ENCODE data around the gene LDB2.
"Not testable (repeated sequence)": the region's sequence is repeated elsewhere in the genome, so short reads cannot be mapped to it uniquely, and the experiment has no call there.

LDB2 gene

DNA sequence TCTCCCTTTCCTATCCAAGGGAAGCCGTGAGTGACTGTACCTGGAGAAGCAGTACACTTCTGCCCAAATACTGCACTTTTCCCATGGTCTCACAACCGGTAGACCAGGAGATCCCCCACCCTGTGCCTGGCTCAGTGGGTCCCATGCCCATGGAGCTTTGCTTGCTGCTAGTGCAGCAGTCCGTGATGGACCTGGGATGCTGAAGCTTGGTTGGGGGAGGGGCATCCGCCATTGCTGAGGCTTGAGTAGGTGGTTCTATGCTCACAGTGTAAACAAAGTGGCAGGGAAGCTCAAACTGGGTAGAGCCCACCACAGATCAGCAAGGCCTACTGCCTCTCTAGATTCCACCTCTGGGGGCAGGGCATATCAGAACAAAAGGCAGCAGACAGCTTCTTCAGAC lies 269.6 kb downstream of the LDB2 start:
- peaks cover 27% of the 10 kb centered on the region for H3K4me1 ChIP-seq (ENCODE audit: control insufficient read depth, insufficient read depth, low read length, unreplicated experiment)
- peak overlapping the region; percentile 45; the same call in 1 of the 2 replicates for H3K4me3 ChIP-seq (ENCODE audit: low read depth, low read length)
- not testable (repeated sequence) for H3K79me2 ChIP-seq (ENCODE audit: control insufficient read depth, insufficient read depth, low read length, unreplicated experiment); H2AFZ ChIP-seq (ENCODE audit: low read length, unreplicated experiment); H3K27me3 ChIP-seq (ENCODE audit: insufficient read depth, low read length); H3K36me3 ChIP-seq (ENCODE audit: insufficient read depth, low read length)
- H3K27ac ChIP-seq (ENCODE audit: low read depth, low read length), result peak overlapping the region; percentile 89

GRCh38 chr4:16627999-16628398 lies 270.4 kb downstream of the LDB2 start:
- no peaks in the 10 kb centered on the region for H3K36me3 ChIP-seq (ENCODE audit: insufficient read depth, low read length)
- peak overlapping the region; percentile 45 for H2AFZ ChIP-seq (ENCODE audit: low read length, unreplicated experiment)
- H3K27ac ChIP-seq (ENCODE audit: low read depth, low read length), result peak overlapping the region; percentile 89
- H3K79me2 ChIP-seq (ENCODE audit: control insufficient read depth, insufficient read depth, low read length, unreplicated experiment), result no peaks in the 10 kb centered on the region
- H3K4me3 ChIP-seq (ENCODE audit: low read depth, low read length), result peak overlapping the region; percentile 45; the same call in 1 of the 2 replicates
- H3K27me3 ChIP-seq (ENCODE audit: insufficient read depth, low read length), result no peaks in the 10 kb centered on the region
- H3K4me1 ChIP-seq (ENCODE audit: control insufficient read depth, insufficient read depth, low read length, unreplicated experiment), result peaks cover 27% of the 10 kb centered on the region

- H3K4me1 ChIP-seq (ENCODE audit: control insufficient read depth, insufficient read depth, low read length, unreplicated experiment), result peaks cover 27% of the 10 kb centered on the region
- H2AFZ ChIP-seq (ENCODE audit: low read length, unreplicated experiment), result peak overlapping the region; percentile 54
- H3K4me3 ChIP-seq (ENCODE audit: low read depth, low read length), result peak overlapping the region; percentile 45; the same call in 1 of the 2 replicates
- no peaks in the 10 kb centered on the region for H3K36me3 ChIP-seq (ENCODE audit: insufficient read depth, low read length)
- peak overlapping the region; percentile 89 for H3K27ac ChIP-seq (ENCODE audit: low read depth, low read length)
- no peaks in the 10 kb centered on the region for H3K79me2 ChIP-seq (ENCODE audit: control insufficient read depth, insufficient read depth, low read length, unreplicated experiment)
- H3K27me3 ChIP-seq (ENCODE audit: insufficient read depth, low read length), result no peaks in the 10 kb centered on the region
These were observed 271.5 kb downstream of the LDB2 start for GRCh38 chr4:16626945-16627344.

- Histone ChIP-seq H3K4me1 (ENCODE audit: control insufficient read depth, insufficient read depth, low read length, unreplicated experiment) (peaks cover 17% of the 10 kb centered on the region), H3K27me3 (ENCODE audit: insufficient read depth, low read length) (no peaks in the 10 kb centered on the region), H3K36me3 (ENCODE audit: insufficient read depth, low read length) (no peaks in the 10 kb centered on the region), H3K27ac (ENCODE audit: low read depth, low read length) (no peak overlapping the region), H2AFZ (ENCODE audit: low read length, unreplicated experiment) (no peak overlapping the region), H3K79me2 (ENCODE audit: control insufficient read depth, insufficient read depth, low read length, unreplicated experiment) (no peaks in the 10 kb centered on the region), H3K4me3 (ENCODE audit: low read depth, low read length) (no peak overlapping the region)
These were observed 275.6 kb downstream of the LDB2 start for GRCh38 chr4:16622826-16623225.

DNA sequence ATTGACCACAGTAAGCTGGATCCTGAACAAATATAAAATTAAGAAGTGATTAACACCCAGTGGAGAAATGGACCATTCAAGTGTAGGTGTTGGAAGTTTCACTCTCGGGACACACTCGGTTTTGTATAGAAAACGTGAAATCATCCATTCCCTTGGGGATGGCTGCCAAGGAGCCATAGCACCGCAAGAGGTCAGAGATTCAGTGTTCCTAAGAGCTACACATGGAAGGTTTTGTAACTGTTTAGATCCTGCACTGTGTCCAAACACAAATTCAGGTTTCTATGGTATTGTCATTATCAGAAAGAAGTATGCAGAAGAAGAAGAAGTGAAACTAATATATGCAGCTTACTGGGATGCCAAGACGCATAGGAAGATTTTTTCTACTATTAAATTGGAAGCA lies 281.0 kb downstream of the LDB2 start:
- H3K27ac ChIP-seq (ENCODE audit: low read depth, low read length), result no peak overlapping the region
- H3K79me2 ChIP-seq (ENCODE audit: control insufficient read depth, insufficient read depth, low read length, unreplicated experiment), result no peaks in the 10 kb centered on the region
- H3K4me3 ChIP-seq (ENCODE audit: low read depth, low read length), result peak overlapping the region; percentile 20; the same call in 1 of the 2 replicates

GRCh38 chr4:16617011-16617410 lies 281.4 kb downstream of the LDB2 start:
- H3K4me1 ChIP-seq (ENCODE audit: control insufficient read depth, insufficient read depth, low read length, unreplicated experiment), result peaks cover 7% of the 10 kb centered on the region
- 0 out of 2 replicates have a peak overlapping the region, but pooled peaks have one; percentile 20 for H3K4me3 ChIP-seq (ENCODE audit: low read depth, low read length)
- no peak overlapping the region for H2AFZ ChIP-seq (ENCODE audit: low read length, unreplicated experiment)
- no peak overlapping the region for H3K27ac ChIP-seq (ENCODE audit: low read depth, low read length)
- H3K36me3 ChIP-seq (ENCODE audit: insufficient read depth, low read length), result no peaks in the 10 kb centered on the region
- H3K27me3 ChIP-seq (ENCODE audit: insufficient read depth, low read length), result no peaks in the 10 kb centered on the region
- no peaks in the 10 kb centered on the region for H3K79me2 ChIP-seq (ENCODE audit: control insufficient read depth, insufficient read depth, low read length, unreplicated experiment)

More for the DNA sequence above, 281.0 kb downstream of the LDB2 start:
- Histone ChIP-seq H2AFZ (ENCODE audit: low read length, unreplicated experiment) (no peak overlapping the region), H3K4me1 (ENCODE audit: control insufficient read depth, insufficient read depth, low read length, unreplicated experiment) (peaks cover 7% of the 10 kb centered on the region), H3K36me3 (ENCODE audit: insufficient read depth, low read length) (no peaks in the 10 kb centered on the region), H3K27me3 (ENCODE audit: insufficient read depth, low read length) (no peaks in the 10 kb centered on the region)

DNA sequence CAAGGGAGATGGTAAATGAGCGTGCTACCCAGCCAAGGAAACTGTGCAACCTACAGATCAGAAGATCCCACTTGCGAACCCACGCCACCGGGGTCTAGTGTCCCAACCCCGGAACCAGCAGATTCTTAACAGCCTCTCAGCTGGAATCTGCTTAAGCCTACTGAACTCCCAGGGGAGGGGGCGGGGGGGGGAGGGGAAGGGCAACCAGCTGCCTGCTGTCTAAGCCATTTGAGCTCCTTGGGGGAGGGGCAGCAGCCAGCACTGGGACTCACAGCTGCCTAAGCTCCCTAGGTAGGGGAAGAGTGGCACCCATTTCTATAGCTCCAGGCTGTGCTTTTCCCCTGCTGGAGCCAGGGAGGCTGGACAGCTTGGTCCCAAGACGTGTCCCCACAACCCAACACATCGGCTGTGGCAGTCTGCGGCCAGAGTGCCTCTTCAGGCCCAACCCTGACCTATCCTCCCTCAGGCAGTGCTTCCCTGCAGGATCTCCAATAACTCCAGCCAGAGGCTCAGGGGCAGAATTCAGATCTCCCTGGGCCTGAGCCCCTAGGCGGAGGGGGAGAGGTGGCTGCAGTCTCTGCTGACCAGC lies 289.2 kb downstream of the LDB2 start:
- H2AFZ ChIP-seq (ENCODE audit: low read length, unreplicated experiment), result no peak overlapping the region
- no peak overlapping the region for H3K4me3 ChIP-seq (ENCODE audit: low read depth, low read length)
- no peaks in the 10 kb centered on the region for H3K36me3 ChIP-seq (ENCODE audit: insufficient read depth, low read length)
- no peaks in the 10 kb centered on the region for H3K79me2 ChIP-seq (ENCODE audit: control insufficient read depth, insufficient read depth, low read length, unreplicated experiment)
- no peak overlapping the region for H3K27ac ChIP-seq (ENCODE audit: low read depth, low read length)
- no peaks in the 10 kb centered on the region for H3K4me1 ChIP-seq (ENCODE audit: control insufficient read depth, insufficient read depth, low read length, unreplicated experiment)
- H3K27me3 ChIP-seq (ENCODE audit: insufficient read depth, low read length), result no peaks in the 10 kb centered on the region

- Histone ChIP-seq H3K4me3 (ENCODE audit: low read depth, low read length) (no peak overlapping the region), H3K36me3 (ENCODE audit: insufficient read depth, low read length) (no peaks in the 10 kb centered on the region), H3K4me1 (ENCODE audit: control insufficient read depth, insufficient read depth, low read length, unreplicated experiment) (no peaks in the 10 kb centered on the region), H3K27me3 (ENCODE audit: insufficient read depth, low read length) (no peaks in the 10 kb centered on the region), H2AFZ (ENCODE audit: low read length, unreplicated experiment) (no peak overlapping the region), H3K27ac (ENCODE audit: low read depth, low read length) (no peak overlapping the region), H3K79me2 (ENCODE audit: control insufficient read depth, insufficient read depth, low read length, unreplicated experiment) (no peaks in the 10 kb centered on the region)
These were observed 289.8 kb downstream of the LDB2 start for GRCh38 chr4:16608611-16609125.

DNA sequence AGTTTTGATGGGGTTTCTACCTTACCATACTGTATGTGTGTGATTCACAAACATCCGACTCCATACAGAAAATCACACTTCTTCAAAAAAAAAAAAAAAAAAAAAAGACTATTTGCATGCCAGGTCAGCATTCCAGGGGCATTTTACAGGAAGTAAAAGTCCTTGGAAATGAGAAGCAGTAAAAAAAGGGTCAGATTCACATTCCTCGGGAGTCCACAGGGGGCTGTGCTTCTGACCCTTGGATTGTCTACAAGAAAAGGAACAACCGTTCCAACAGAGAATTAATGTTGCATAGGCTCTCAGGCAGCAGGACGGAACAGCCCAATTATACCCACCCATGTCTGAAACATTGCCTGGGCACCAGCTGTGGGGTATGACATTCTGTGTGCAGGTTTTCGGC lies 290.3 kb downstream of the LDB2 start:
- H3K4me3 ChIP-seq (ENCODE audit: low read depth, low read length), result no peak overlapping the region
- H3K27ac ChIP-seq (ENCODE audit: low read depth, low read length), result no peak overlapping the region
- H2AFZ ChIP-seq (ENCODE audit: low read length, unreplicated experiment), result no peak overlapping the region
- no peaks in the 10 kb centered on the region for H3K36me3 ChIP-seq (ENCODE audit: insufficient read depth, low read length)
- no peaks in the 10 kb centered on the region for H3K27me3 ChIP-seq (ENCODE audit: insufficient read depth, low read length)
- H3K4me1 ChIP-seq (ENCODE audit: control insufficient read depth, insufficient read depth, low read length, unreplicated experiment), result no peaks in the 10 kb centered on the region
- no peaks in the 10 kb centered on the region for H3K79me2 ChIP-seq (ENCODE audit: control insufficient read depth, insufficient read depth, low read length, unreplicated experiment)

DNA sequence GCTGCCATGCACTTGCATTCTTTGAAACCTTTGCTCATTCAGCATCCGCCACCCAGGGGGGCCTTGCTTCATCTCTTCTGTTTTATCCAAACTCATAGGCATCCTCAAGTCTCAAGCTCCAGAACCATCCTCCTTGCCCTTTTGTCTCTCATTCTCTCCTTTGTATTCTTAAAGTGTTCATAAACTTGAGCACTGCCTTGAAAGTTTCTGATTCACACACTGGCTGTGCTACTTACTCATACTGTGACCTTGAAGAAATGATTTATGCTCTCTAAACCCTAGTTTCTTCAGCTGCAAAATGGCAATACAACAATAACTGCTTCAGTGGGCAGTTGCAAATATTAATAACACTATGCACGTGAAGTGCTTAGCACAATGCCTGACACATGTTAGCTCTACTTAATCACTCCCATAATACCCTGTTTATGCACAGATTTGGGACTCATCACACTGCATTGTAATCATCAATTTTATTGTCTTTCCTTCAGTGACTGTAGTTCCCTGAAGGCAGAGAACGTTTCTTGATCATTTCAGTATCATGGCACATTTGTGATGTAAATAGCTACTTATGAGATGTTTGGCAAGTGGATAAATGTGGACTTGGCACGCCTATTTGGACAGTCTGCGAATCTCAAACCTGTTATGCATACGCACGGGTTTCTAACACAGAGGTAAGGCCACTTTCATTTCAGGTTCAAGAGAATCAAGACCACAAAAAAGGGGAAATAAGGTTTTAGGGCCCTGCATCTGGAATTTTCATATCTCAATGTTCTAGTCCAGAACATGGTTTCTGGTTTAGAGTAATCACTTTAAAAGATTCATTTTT lies 291.0 kb downstream of the LDB2 start:
- Histone ChIP-seq H2AFZ (ENCODE audit: low read length, unreplicated experiment) (no peak overlapping the region), H3K27ac (ENCODE audit: low read depth, low read length) (no peak overlapping the region), H3K36me3 (ENCODE audit: insufficient read depth, low read length) (no peaks in the 10 kb centered on the region), H3K79me2 (ENCODE audit: control insufficient read depth, insufficient read depth, low read length, unreplicated experiment) (no peaks in the 10 kb centered on the region), H3K4me3 (ENCODE audit: low read depth, low read length) (no peak overlapping the region), H3K27me3 (ENCODE audit: insufficient read depth, low read length) (no peaks in the 10 kb centered on the region), H3K4me1 (ENCODE audit: control insufficient read depth, insufficient read depth, low read length, unreplicated experiment) (no peaks in the 10 kb centered on the region)

DNA sequence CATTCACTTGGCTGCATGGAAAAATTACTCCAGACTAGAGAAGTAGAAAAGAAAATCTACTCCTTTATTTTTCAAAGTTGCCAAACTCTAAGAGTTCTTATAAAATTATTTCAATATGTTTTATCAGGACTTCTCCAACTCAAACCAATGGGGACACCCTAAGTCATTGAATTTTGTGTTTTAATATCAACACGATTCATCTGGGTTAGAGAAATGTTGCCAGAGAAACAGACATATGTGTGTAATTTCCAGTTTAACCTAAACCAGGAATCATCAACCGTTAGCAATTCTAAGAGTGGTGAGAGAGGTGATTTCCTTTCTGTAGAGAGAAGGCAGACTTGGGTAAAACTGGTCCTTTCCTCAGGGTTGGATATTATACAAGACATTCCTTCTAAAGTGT lies 291.8 kb downstream of the LDB2 start:
- no peak overlapping the region for H3K27ac ChIP-seq (ENCODE audit: low read depth, low read length)
- no peaks in the 10 kb centered on the region for H3K27me3 ChIP-seq (ENCODE audit: insufficient read depth, low read length)
- H3K79me2 ChIP-seq (ENCODE audit: control insufficient read depth, insufficient read depth, low read length, unreplicated experiment), result no peaks in the 10 kb centered on the region
- H2AFZ ChIP-seq (ENCODE audit: low read length, unreplicated experiment), result no peak overlapping the region
- no peaks in the 10 kb centered on the region for H3K4me1 ChIP-seq (ENCODE audit: control insufficient read depth, insufficient read depth, low read length, unreplicated experiment)
- H3K36me3 ChIP-seq (ENCODE audit: insufficient read depth, low read length), result no peaks in the 10 kb centered on the region
- no peak overlapping the region for H3K4me3 ChIP-seq (ENCODE audit: low read depth, low read length)
